CD8-positive, alpha-beta memory T cell (primary cell): ENCODE data around the gene STXBP2. TPM values are rescaled to one million over a fixed set of nuclear protein-coding genes. Genes with fewer than 3 reads are reported as not detected.
"Not testable (repeated sequence)": the region's sequence is repeated elsewhere in the genome, so short reads cannot be mapped to it uniquely, and the experiment has no call there.

Source experiments
- CTCF ChIA-PET: fragments of 350-600 bp; sonication (Branson Sonifier 250); formaldehyde crosslinking; loops from one replicate; lab custom pipeline; 2021; ENCODE audit warnings: antibody characterized with exemption; lab: Charles Lee
- POLR2A ChIA-PET: fragments of 350-600 bp; sonication (Branson Sonifier 250); formaldehyde crosslinking; loops from one replicate; lab custom pipeline; 2021; ENCODE audit warnings: antibody characterized with exemption; lab: Charles Lee
- DNase-seq, 5 donors: peaks; one replicate each; pipeline versions ENCODE4 v3.0.0 to v3.0.0-alpha.2; 2020 to 2022; ENCODE audit warnings: mixed read lengths in 1 of 5
- H3K27ac ChIP-seq: one replicate; pipeline ENCODE4 v1.7.0; 2013; ENCODE audit warnings: low read depth, mild to moderate bottlenecking, low read length, moderate library complexity
- H3K27me3 ChIP-seq: 2 replicates; pipeline ENCODE4 v1.7.0; 2013; ENCODE audit warnings: low read length, mild to moderate bottlenecking; ENCODE audit not compliant: insufficient read depth, poor library complexity, severe bottlenecking
- H3K36me3 ChIP-seq: 2 replicates; pipeline ENCODE4 v1.7.0; 2013; ENCODE audit warnings: mild to moderate bottlenecking, low read length, moderate library complexity; ENCODE audit not compliant: insufficient read depth
- H3K4me1 ChIP-seq: 2 replicates; pipeline ENCODE4 v1.7.0; 2013; ENCODE audit warnings: mild to moderate bottlenecking, low read length, moderate library complexity; ENCODE audit not compliant: insufficient read depth
- H3K4me3 ChIP-seq: 2 replicates; pipeline ENCODE4 v1.7.0; 2013; ENCODE audit warnings: mild to moderate bottlenecking, low read length
- H3K9me3 ChIP-seq: 2 replicates; pipeline ENCODE4 v1.7.0; 2013; ENCODE audit warnings: mild to moderate bottlenecking, low read length
- H3K27ac Mint-ChIP-seq, 8 donors: one replicate each; pipeline ENCODE4 v1.8.0; 2020 to 2021; ENCODE audit warnings: mixed read lengths in 8 of 8, mild to moderate bottlenecking in 6 of 8, inconsistent platforms in 3 of 8, moderate library complexity in 3 of 8
- H3K27me3 Mint-ChIP-seq, 2 donors: one replicate each; pipeline ENCODE4 v1.8.0; 2020 to 2021; ENCODE audit warnings: mixed read lengths in 2 of 2, mild to moderate bottlenecking in 1 of 2, moderate library complexity in 1 of 2
- H3K36me3 Mint-ChIP-seq, 3 donors: one replicate each; pipeline ENCODE4 v1.8.0; 2020 to 2021; ENCODE audit warnings: mixed read lengths in 3 of 3, inconsistent platforms in 1 of 3, mild to moderate bottlenecking in 1 of 3
- H3K4me1 Mint-ChIP-seq, 3 donors: one replicate each; pipeline ENCODE4 v1.8.0; 2020 to 2021; ENCODE audit warnings: mixed read lengths in 3 of 3, inconsistent platforms in 1 of 3, mild to moderate bottlenecking in 1 of 3
- H3K4me3 Mint-ChIP-seq, 7 donors: one replicate each; pipeline ENCODE4 v1.8.0; 2020 to 2021; ENCODE audit warnings: mixed read lengths in 7 of 7, mild to moderate bottlenecking in 6 of 7, moderate library complexity in 4 of 7, inconsistent platforms in 2 of 7
- H3K9me3 Mint-ChIP-seq, 5 donors: one replicate each; pipeline ENCODE4 v1.8.0; 2020 to 2022; ENCODE audit warnings: mixed read lengths in 5 of 5, mild to moderate bottlenecking in 3 of 5, moderate library complexity in 2 of 5, inconsistent platforms in 1 of 5
- polyA plus RNA-seq: library from polyadenylated mRNA; unstranded; fragments of 300-500 nt; fragmentation: Illumina TruSeq; gene quantifications from one replicate; pipeline ENCODE4 v1.2.3, GENCODE V29; 2021
- total RNA-seq, 2 experiments: library from RNA; stranded (reverse); gene quantifications; one replicate each; pipeline ENCODE4 v1.2.3, GENCODE V29; 2021

STXBP2 gene
- total and polyA plus RNA-seq, 3 experiments from 2014 or later: 75.2 to 80.5 (median 80.1) TPM

DNA sequence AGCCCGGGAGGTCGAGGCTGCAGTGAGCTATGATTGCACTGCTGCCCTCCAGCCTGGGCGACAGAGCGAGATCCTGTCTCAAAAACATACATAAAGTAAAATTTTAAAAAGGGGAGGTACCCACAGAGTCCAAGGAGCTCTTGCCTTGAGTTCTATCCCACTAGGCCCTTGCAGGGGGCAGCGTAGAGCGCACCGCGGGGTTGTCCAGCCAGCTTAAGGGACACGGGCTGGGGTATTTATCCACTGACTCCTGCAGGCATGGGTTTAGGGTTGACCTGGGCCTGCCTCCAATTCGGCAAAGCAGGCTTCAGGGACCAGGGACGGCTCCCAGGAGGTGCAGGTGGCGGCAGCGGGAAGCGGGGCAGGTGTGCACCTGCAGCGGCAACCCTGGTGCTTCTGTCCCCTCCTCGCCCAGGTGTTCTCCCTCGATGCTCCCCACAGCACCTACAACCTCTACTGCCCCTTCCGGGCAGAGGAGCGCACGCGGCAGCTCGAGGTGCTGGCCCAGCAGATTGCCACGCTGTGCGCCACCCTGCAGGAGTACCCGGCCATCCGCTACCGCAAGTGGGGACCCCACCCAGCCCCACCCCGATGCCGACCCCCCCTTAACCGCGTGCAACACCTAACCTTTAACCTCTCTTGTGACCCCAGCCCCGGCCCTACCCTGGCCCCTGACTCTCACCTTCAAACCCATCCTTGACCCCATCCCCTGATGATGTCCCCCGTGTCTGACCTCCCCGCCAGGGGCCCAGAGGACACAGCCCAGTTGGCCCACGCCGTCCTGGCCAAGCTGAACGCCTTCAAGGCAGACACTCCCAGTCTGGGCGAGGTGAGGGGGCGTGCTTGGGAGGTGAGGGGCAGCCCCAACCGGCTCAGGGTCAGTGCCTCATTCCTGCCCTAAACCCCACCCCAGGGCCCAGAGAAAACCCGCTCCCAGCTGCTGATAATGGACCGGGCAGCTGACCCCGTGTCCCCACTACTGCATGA, 4.7 kb downstream of the STXBP2 start:
- Histone ChIP-seq H3K4me3 (no peak overlapping the region), H3K27ac (no peak overlapping the region), H3K36me3 (no peaks in the 10 kb centered on the region), H3K9me3 (no peaks in the 10 kb centered on the region), H3K27me3 (no peaks in the 10 kb centered on the region), H3K4me1 (peaks cover 17% of the 10 kb centered on the region)
- POLR2A ChIA-PET: interaction anchor here (1.2 kb wide), 1 partner anchor 12 kb away, joined by 4 read pairs; the partner anchor contains the start of genes PET100 and XAB2
- peaks cover 0 to 47% (median 10%) of the 10 kb centered on the region in 3 donors for H3K36me3 Mint-ChIP-seq
- H3K4me3 Mint-ChIP-seq: peak overlapping the region in 1 of 7 donors; percentile 48
- no peaks in the 10 kb centered on the region for H3K9me3 Mint-ChIP-seq
- peak overlapping the region in 1 of 8 donors; percentile 47 for H3K27ac Mint-ChIP-seq
- peaks cover 18 to 33% (median 24%) of the 10 kb centered on the region in 3 donors for H3K4me1 Mint-ChIP-seq
- no peaks in the 10 kb centered on the region for H3K27me3 Mint-ChIP-seq
- DNase-seq: peak in 1 of 5 donors; percentile 39
- CTCF ChIA-PET: interaction anchor here (1.2 kb wide), 1 partner anchor 39 kb away, joined by 3 read pairs; the partner anchor contains the start of gene TRAPPC5

GRCh38 chr19:7642295-7643030, 5.6 kb downstream of the STXBP2 start:
- Mint-ChIP-seq H3K4me3 (no peak overlapping the region), H3K9me3 (no peaks in the 10 kb centered on the region), H3K27ac (peak overlapping the region in 1 of 8 donors; percentile 91), H3K4me1 (peaks cover 15 to 29% (median 22%) of the 10 kb centered on the region in 3 donors), H3K27me3 (no peaks in the 10 kb centered on the region), H3K36me3 (peaks cover 0 to 48% (median 10%) of the 10 kb centered on the region in 3 donors)
- Histone ChIP-seq H3K9me3 (no peaks in the 10 kb centered on the region), H3K27me3 (no peaks in the 10 kb centered on the region), H3K4me1 (peaks cover 13% of the 10 kb centered on the region), H3K27ac (no peak overlapping the region), H3K4me3 (no peak overlapping the region), H3K36me3 (no peaks in the 10 kb centered on the region)
- ChIA-PET CTCF (no interaction called here), POLR2A (interaction anchor here (1.2 kb wide), 1 partner anchor 12 kb away, joined by 4 read pairs; the partner anchor contains the start of genes PET100 and XAB2)
- peak in 1 of 5 donors; percentile 43 for DNase-seq

DNA sequence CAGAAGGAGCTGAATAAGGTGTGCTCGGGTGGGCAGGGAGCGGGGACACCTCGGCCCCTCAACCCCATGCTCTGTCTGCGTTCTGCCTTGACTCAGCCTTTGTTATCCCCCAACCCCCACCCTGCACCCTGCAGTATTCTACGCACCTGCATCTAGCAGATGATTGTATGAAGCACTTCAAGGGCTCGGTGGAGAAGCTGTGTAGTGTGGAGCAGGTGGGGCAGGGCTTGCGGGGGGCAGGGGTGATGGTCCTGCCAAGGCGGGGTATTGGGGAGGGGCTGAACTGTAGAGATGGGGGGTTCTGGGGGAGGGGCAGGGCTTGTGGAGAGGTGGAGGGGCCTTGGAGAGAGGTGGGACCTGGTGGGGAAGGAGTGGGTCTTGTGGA, 6.1 kb downstream of the STXBP2 start:
- ChIA-PET POLR2A (no interaction called here), CTCF (no interaction called here)
- no peaks in the 10 kb centered on the region for H3K36me3 ChIP-seq
- H3K4me1 ChIP-seq: peaks cover 7% of the 10 kb centered on the region
- Mint-ChIP-seq H3K9me3 (no peaks in the 10 kb centered on the region), H3K4me1 (peaks cover 11 to 23% (median 17%) of the 10 kb centered on the region in 3 donors), H3K27me3 (no peaks in the 10 kb centered on the region), H3K4me3 (no peak overlapping the region), H3K36me3 (peaks cover 0 to 53% (median 10%) of the 10 kb centered on the region in 3 donors), H3K27ac (peak overlapping the region in 2 of 8 donors; percentile 61 to 91)
- H3K9me3 ChIP-seq: no peaks in the 10 kb centered on the region
- H3K27ac ChIP-seq: no peak overlapping the region
- H3K27me3 ChIP-seq: no peaks in the 10 kb centered on the region
- H3K4me3 ChIP-seq: no peak overlapping the region
- no peak for DNase-seq

DNA sequence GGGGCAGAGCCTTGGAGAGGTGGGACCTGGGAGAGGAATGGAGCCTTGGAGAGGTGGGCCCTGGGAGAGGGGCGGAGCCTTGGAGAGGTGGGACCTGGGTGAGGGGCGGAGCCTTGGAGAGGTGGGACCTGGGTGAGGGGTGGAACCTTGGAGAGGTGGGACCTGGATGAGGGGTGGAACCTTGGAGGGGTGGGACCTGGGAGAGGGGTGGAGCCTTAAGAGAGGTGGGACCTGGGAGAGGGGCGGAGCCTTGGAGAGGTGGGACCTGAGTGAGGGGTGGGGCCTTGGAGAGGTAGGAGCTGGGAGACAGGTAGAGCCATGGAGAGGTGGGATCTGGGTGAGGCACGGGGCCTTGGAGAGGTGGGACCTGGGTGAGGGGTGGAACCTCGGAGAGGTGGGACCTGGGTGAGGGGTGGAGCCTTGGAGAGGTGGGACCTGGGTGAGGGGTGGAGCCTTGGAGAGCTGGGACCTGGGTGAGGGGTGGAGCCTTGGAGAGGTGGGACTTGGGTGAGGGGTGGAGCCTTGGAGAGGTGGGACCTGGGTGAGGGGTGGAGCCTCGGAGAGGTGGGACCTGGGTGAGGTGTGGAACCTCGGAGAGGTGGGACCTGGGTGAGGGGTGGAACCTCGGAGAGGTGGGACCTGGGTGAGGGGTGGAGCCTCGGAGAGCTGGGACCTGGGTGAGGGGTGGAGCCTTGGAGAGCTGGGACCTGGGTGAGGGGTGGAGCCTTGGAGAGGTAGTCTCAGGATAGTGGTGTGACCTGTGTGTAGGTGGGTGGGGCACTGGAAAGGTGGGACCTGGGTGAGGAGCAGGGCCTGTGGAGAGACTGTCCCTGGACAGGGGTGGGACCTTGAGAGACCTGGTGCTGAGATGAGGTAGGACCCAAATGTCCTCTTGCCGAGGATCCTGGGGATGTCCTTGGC, 7.0 kb downstream of the STXBP2 start:
- H3K27me3 Mint-ChIP-seq, POLR2A ChIA-PET, CTCF ChIA-PET, H3K27me3 ChIP-seq, H3K27ac ChIP-seq, H3K4me3 ChIP-seq, H3K9me3 Mint-ChIP-seq, H3K4me1 ChIP-seq, H3K36me3 ChIP-seq, H3K4me3 Mint-ChIP-seq, H3K9me3 ChIP-seq: not testable (repeated sequence)
- peaks cover 0 to 55% (median 10%) of the 10 kb centered on the region in 3 donors for H3K36me3 Mint-ChIP-seq
- H3K27ac Mint-ChIP-seq: peak overlapping the region in 2 of 8 donors; percentile 6 to 61
- DNase-seq: peak in 3 of 5 donors; percentile 18 to 45 (median 24)
- peaks cover 9 to 16% (median 16%) of the 10 kb centered on the region in 3 donors for H3K4me1 Mint-ChIP-seq

- Histone ChIP-seq H3K9me3 (no peaks in the 10 kb centered on the region), H3K4me3 (no peak overlapping the region), H3K27ac (no peak overlapping the region), H3K4me1 (no peaks in the 10 kb centered on the region), H3K36me3 (no peaks in the 10 kb centered on the region), H3K27me3 (no peaks in the 10 kb centered on the region)
- H3K36me3 Mint-ChIP-seq: peaks cover 0 to 54% (median 9%) of the 10 kb centered on the region in 3 donors
- no peak for DNase-seq
- H3K9me3 Mint-ChIP-seq: no peaks in the 10 kb centered on the region
- CTCF ChIA-PET: no interaction called here
- no peak overlapping the region for H3K27ac Mint-ChIP-seq
- H3K27me3 Mint-ChIP-seq: no peaks in the 10 kb centered on the region
- H3K4me3 Mint-ChIP-seq: no peak overlapping the region
- H3K4me1 Mint-ChIP-seq: peaks cover 7 to 15% (median 10%) of the 10 kb centered on the region in 3 donors
- POLR2A ChIA-PET: no interaction called here
Observed at GRCh38 chr19:7644550-7644877, 7.6 kb downstream of the STXBP2 start.

GRCh38 chr19:7645163-7645562, 8.3 kb downstream of the STXBP2 start:
- Mint-ChIP-seq H3K36me3 (peaks cover 0 to 48% (median 4%) of the 10 kb centered on the region in 3 donors), H3K27me3 (no peaks in the 10 kb centered on the region), H3K27ac (peak overlapping the region in 1 of 8 donors; percentile 76), H3K9me3 (no peaks in the 10 kb centered on the region), H3K4me1 (peaks cover under 1 to 8% (median 4%) of the 10 kb centered on the region in 3 donors), H3K4me3 (no peak overlapping the region)
- no peaks in the 10 kb centered on the region for H3K9me3 ChIP-seq
- no peaks in the 10 kb centered on the region for H3K36me3 ChIP-seq
- H3K27ac ChIP-seq: no peak overlapping the region
- POLR2A ChIA-PET: no interaction called here
- CTCF ChIA-PET: no interaction called here
- DNase-seq: no peak
- H3K27me3 ChIP-seq: no peaks in the 10 kb centered on the region
- no peaks in the 10 kb centered on the region for H3K4me1 ChIP-seq
- H3K4me3 ChIP-seq: no peak overlapping the region

DNA sequence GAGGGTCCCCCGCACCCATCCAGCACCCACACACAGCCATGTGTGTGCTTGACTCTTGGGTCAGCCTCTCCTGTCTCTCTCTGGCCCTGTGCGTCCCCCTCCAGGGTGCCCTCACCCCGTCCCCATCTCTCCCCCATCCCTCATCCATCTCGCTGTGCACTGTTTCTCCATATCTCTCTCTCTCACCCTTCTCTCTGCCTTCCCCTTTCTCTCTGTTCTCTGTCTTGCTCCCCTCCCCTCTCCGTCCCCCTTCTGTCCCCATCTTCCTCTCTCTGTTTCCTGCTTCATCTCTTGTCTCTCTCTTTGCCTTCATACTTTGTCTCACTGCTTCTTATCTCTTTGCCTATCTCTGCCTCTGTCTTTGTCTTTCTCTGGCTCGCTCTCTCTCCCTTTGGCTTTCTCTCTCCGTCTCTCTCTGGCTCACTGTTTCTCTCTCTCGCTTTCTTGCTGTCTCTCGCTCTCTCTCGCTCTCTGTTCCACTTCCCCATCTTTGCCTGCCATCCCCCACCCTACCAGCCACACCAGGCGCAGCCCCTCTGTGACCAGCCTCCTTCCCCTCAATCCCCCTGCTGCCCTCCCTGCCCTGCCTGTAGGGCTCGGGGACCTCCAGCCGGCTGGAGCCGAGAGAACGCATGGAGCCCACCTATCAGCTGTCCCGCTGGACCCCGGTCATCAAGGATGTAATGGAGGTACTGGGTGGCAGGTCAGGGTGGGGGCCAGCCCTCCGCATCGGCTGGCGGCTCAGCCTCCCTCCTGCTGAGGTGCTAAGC, 8.9 kb downstream of the STXBP2 start:
- DNase-seq: no peak

More for the DNA sequence above, 8.9 kb downstream of the STXBP2 start:
- H3K4me3 ChIP-seq: no peak overlapping the region
- H3K27ac ChIP-seq: no peak overlapping the region
- H3K36me3 Mint-ChIP-seq: peaks cover 0 to 43% (median 2%) of the 10 kb centered on the region in 3 donors
- no peaks in the 10 kb centered on the region for H3K36me3 ChIP-seq
- peak overlapping the region in 2 of 8 donors; percentile 73 to 76 for H3K27ac Mint-ChIP-seq
- ChIA-PET CTCF (no interaction called here), POLR2A (no interaction called here)
- no peaks in the 10 kb centered on the region for H3K27me3 ChIP-seq
- H3K9me3 Mint-ChIP-seq: no peaks in the 10 kb centered on the region
- H3K4me1 Mint-ChIP-seq: peaks cover 0 to 4% (median 0%) of the 10 kb centered on the region in 3 donors
- no peak overlapping the region for H3K4me3 Mint-ChIP-seq
- H3K27me3 Mint-ChIP-seq: no peaks in the 10 kb centered on the region
- no peaks in the 10 kb centered on the region for H3K4me1 ChIP-seq
- no peaks in the 10 kb centered on the region for H3K9me3 ChIP-seq
